Ascending aorta (tissue), 2 donors: Measurements from ENCODE around the gene TAC4. TPM values are rescaled to one million over a fixed set of nuclear protein-coding genes. Genes with fewer than 3 reads are reported as not detected.

Experiments
- DNase-seq, 2 donors: peaks; one replicate each; pipeline ENCODE4 v3.0.0-alpha.2; 2019; ENCODE audit warnings: low spot score in 2 of 2
- H3K27ac ChIP-seq, 2 donors: fragments of 200-600 bp; sonication (generic); one replicate each; pipeline ENCODE4 v1.5.1; 2016 to 2017; ENCODE audit warnings: mild to moderate bottlenecking in 1 of 2
- H3K27me3 ChIP-seq: fragments of 200-600 bp; sonication (generic); one replicate; pipeline ENCODE4 v1.5.1; 2017
- H3K36me3 ChIP-seq, 2 donors: fragments of 200-600 bp; sonication (generic); one replicate each; pipeline ENCODE4 v1.5.1; 2016
- H3K4me1 ChIP-seq, 2 donors: fragments of 200-600 bp; sonication (generic); one replicate each; pipeline ENCODE4 v1.5.1; 2016 to 2017; ENCODE audit warnings: mild to moderate bottlenecking in 1 of 2
- H3K4me3 ChIP-seq, 2 donors: fragments of 200-600 bp; sonication (generic); one replicate each; pipeline ENCODE4 v1.5.1; 2016 to 2017; ENCODE audit warnings: mild to moderate bottlenecking in 1 of 2
- H3K9me3 ChIP-seq, 2 donors: fragments of 200-600 bp; sonication (generic); one replicate each; pipeline ENCODE4 v1.5.1; 2016
- intact Hi-C: fragments of 100-400 bp; cut with DNase I; formaldehyde crosslinking; loops from one replicate; pipeline ENCODE4 v1.15.1; 2023
- total RNA-seq: library from RNA; depleted of rRNA; stranded (reverse); fragments of >200 nt; gene quantifications from one replicate; pipeline ENCODE4 v1.1.0, GENCODE V29; 2016
- TF ChIP-seq, protein P1 (sequence below), 3 experiments: fragments of 200-600 bp in 2 of 3; fragments of 450-650 bp in 1 of 3; sonication (generic) in 2 of 3; IDR thresholded peaks; one replicate each; pipeline ENCODE4 v1.5.1; 2016 to 2019; ENCODE audit warnings: antibody characterized with exemption in 3 of 3, mild to moderate bottlenecking in 1 of 3, moderate library complexity in 1 of 3

The TAC4 gene
- total RNA-seq, 1 donor from 2014 or later = not detected

- no peak for DNase-seq
- Histone ChIP-seq H3K4me3 (no peak overlapping the region), H3K4me1 (peaks cover 12 to 19% of the 10 kb centered on the region in 2 donors), H3K9me3 (no peaks in the 10 kb centered on the region), H3K36me3 (no peaks in the 10 kb centered on the region), H3K27me3 (no peaks in the 10 kb centered on the region), H3K27ac (no peak overlapping the region)
- TF ChIP-seq, protein P1, sequence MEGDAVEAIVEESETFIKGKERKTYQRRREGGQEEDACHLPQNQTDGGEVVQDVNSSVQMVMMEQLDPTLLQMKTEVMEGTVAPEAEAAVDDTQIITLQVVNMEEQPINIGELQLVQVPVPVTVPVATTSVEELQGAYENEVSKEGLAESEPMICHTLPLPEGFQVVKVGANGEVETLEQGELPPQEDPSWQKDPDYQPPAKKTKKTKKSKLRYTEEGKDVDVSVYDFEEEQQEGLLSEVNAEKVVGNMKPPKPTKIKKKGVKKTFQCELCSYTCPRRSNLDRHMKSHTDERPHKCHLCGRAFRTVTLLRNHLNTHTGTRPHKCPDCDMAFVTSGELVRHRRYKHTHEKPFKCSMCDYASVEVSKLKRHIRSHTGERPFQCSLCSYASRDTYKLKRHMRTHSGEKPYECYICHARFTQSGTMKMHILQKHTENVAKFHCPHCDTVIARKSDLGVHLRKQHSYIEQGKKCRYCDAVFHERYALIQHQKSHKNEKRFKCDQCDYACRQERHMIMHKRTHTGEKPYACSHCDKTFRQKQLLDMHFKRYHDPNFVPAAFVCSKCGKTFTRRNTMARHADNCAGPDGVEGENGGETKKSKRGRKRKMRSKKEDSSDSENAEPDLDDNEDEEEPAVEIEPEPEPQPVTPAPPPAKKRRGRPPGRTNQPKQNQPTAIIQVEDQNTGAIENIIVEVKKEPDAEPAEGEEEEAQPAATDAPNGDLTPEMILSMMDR (IDR thresholded peaks at IDR 0.05) = no peak
- intact Hi-C loops = no loop called here
These were observed 870 bp upstream of the TAC4 start for GRCh38 chr17:49848739-49849138.

DNA sequence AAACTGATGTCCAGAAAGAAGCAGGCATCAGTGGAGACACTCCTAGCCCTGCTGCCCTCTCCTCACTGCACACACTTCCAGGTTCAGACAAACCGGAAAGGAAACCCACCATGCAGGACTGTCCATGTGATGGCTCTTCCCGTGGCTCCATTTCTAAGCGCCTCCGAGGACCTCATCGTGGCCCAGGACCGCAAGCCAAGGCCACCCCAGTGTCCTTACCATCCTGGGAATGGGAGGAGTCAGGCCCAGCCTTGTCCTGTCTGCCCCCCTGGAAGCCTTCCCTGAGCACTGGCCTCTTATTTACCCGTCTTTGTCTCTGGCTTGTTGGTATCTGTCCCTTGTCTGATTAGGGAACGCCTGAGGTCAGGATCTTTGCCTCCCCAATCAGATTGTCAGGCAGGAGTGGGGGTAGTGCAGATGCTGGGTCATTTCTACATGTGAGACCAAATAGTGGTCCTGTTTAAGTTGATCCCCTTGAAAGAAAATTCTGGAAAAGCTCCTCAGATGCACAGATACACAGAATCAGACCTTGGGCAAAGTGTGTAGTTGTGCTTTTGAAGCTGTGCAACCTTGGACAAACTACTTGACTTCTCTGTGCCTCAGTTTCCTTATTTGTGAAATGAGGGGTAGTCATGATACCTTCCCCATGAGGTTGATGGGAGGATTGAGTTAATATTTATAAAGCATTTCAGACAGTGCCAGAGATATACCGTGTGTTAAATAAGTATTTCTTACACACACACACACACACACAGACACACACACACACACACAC is 744 bp downstream of the TAC4 start:
- no peak overlapping the region for H3K27ac ChIP-seq
- no peak for DNase-seq
- H3K4me3 ChIP-seq = no peak overlapping the region
- TF ChIP-seq, protein P1 (IDR thresholded peaks at IDR 0.05) = no peak
- H3K4me1 ChIP-seq = peaks cover 12 to 19% of the 10 kb centered on the region in 2 donors
- intact Hi-C loops = no loop called here
- no peaks in the 10 kb centered on the region for H3K27me3 ChIP-seq
- no peaks in the 10 kb centered on the region for H3K36me3 ChIP-seq
- H3K9me3 ChIP-seq = no peaks in the 10 kb centered on the region

- H3K9me3 ChIP-seq = no peaks in the 10 kb centered on the region
- H3K4me3 ChIP-seq = peak overlapping the region in 1 of 2 donors; percentile 23
- peaks cover 12 to 14% of the 10 kb centered on the region in 2 donors for H3K4me1 ChIP-seq
- H3K36me3 ChIP-seq = no peaks in the 10 kb centered on the region
- intact Hi-C loops = no loop called here
- H3K27ac ChIP-seq = peak overlapping the region; percentile 56 to 76
- no peaks in the 10 kb centered on the region for H3K27me3 ChIP-seq
- DNase-seq = peak in 1 of 2 donors; percentile 70
- TF ChIP-seq, protein P1 (IDR thresholded peaks at IDR 0.05) = no peak
These were observed 2.5 kb downstream of the TAC4 start for GRCh38 chr17:49845321-49845720.

DNA sequence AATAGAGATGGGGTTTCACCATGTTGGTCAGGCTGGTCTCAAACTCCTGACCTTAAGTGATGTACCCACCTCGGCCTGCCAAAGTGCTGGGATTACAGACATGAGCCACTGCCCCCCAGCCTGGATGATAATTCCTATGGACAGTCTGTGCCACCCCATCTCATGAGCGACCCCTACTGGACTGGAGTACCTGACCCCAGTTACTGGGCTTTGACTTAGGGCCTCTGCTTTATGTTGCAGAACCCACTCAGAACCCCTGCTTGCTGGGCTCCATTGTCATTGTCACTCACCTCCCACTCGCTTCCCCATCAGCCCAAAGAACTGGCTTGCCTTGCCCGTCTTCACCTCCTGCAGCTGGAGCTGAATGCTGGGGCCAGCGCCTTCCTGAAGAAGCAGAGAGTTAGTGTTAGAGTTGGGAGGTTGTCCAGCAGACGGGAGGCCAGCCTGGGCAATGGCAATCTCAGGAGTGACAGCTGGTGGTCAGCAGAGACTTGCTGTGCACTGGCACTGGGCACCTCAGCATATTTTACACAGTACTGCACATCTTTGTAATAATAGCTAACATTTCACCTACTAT is 4.0 kb downstream of the TAC4 start:
- Histone ChIP-seq H3K27me3 (no peaks in the 10 kb centered on the region), H3K4me3 (no peak overlapping the region), H3K36me3 (no peaks in the 10 kb centered on the region), H3K4me1 (peaks cover 12% of the 10 kb centered on the region in 2 donors), H3K9me3 (no peaks in the 10 kb centered on the region), H3K27ac (no peak overlapping the region)
- TF ChIP-seq, protein P1 (IDR thresholded peaks at IDR 0.05) = no peak
- no peak for DNase-seq
- intact Hi-C loops = no loop called here

DNA sequence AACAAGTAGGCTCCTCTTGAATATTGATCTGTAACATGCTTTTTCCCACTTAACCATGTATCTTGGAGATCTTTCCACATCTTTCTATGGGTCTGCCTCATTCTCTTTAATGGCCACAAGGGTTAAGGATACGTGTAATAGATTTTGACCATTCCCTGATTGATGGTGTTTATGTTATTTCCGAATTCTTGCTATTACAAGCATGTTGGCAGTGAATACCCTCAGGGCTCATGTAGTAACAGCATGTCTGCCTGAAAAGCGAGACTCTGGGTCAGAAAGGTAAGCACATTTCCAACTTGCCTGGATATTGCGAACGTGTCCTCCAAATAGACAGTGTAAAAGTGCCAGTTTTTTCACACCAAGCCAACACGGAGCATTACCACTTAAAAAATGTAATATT is 5.0 kb downstream of the TAC4 start:
- intact Hi-C loops = no loop called here
- Histone ChIP-seq H3K36me3 (peaks cover 0 to under 1% of the 10 kb centered on the region in 2 donors), H3K4me3 (no peak overlapping the region), H3K4me1 (peaks cover 12% of the 10 kb centered on the region in 2 donors), H3K9me3 (no peaks in the 10 kb centered on the region), H3K27me3 (no peaks in the 10 kb centered on the region), H3K27ac (no peak overlapping the region)
- TF ChIP-seq, protein P1 (IDR thresholded peaks at IDR 0.05) = no peak
- DNase-seq = no peak
